Gastroesophageal sphincter (tissue), 3 donors: Measurements from ENCODE around the gene VTA1.

Source experiments
- CTCF ChIP-seq, 4 experiments: fragments of 200-600 bp in 2 of 4; fragments of 450-650 bp in 2 of 4; sonication (generic) in 1 of 4; IDR thresholded peaks; one replicate each; pipeline ENCODE4 v1.5.1; 2017 to 2019; ENCODE audit warnings: antibody characterized with exemption in 4 of 4, mild to moderate bottlenecking in 2 of 4, moderate library complexity in 2 of 4
- POLR2A ChIP-seq, 2 donors: fragments of 450-650 bp; IDR thresholded peaks; one replicate each; pipeline ENCODE4 v1.6.1; 2017; ENCODE audit warnings: antibody characterized with exemption in 2 of 2, mild to moderate bottlenecking in 2 of 2, moderate library complexity in 1 of 2
- POLR2AphosphoS5 ChIP-seq: sonication (generic); formaldehyde crosslinking; IDR thresholded peaks from one replicate; pipeline ENCODE4 v1.6.1; 2017; ENCODE audit warnings: antibody characterized with exemption

GRCh38 chr6:142207265-142207877, 60.3 kb downstream of the VTA1 start:
- TF ChIP-seq CTCF (IDR thresholded peaks at IDR 0.05): peak; percentile 50 to 68 (median 59)
- no peak for TF ChIP-seq POLR2AphosphoS5
- no peak for TF ChIP-seq POLR2A (IDR thresholded peaks at IDR 0.05)
